Endothelial cell of hepatic sinusoid (primary cell): ENCODE results near the gene TNS1.
"Not testable (repeated sequence)": the region's sequence is repeated elsewhere in the genome, so short reads cannot be mapped to it uniquely, and the experiment has no call there.

ENCODE experiments used
- in situ Hi-C: cut with HindIII; loops from 2 replicates; pipeline ENCODE4 v1.10.0; 2017; ENCODE audit warnings: low sequenced_read_pairs

Gene TNS1

DNA sequence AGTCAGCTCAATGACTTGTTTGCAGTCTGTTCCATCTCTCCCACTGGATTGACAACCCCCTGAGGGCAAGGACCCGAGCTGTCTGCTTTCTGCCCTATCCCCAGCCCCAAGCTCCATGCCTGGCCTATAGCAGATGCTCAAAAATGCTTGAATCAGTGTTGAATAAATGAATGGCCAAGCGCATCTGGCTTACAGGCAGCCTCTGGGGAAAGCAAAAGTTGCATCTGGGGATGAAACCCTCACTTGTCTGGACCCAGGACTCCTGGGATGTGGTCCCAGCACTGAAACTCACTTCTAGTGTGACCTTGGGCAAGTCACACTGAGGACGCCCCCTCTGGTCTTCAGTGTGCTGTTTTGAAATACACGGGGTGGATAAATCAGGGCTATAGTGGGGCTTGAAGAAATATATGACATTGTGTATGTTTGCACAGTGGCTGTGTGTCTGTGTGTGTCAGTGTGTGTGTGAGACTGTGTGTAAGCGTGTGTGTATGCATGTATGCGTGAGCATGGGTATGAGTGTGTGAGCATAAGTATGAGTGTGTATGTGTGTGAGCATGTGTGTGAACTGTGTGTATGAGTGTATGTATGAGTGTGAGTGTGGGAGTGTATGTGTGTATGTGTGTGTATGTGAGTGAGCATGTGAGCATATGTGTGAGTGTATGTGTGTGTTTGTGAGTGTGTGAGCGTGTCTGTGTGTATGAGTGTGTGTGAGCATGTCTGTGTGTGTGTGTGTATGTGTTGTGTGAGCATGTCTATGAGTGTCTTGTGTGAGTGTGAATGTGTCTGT lies 27.8 kb upstream of the TNS1 start:
- in situ Hi-C loops: no loop called here

DNA sequence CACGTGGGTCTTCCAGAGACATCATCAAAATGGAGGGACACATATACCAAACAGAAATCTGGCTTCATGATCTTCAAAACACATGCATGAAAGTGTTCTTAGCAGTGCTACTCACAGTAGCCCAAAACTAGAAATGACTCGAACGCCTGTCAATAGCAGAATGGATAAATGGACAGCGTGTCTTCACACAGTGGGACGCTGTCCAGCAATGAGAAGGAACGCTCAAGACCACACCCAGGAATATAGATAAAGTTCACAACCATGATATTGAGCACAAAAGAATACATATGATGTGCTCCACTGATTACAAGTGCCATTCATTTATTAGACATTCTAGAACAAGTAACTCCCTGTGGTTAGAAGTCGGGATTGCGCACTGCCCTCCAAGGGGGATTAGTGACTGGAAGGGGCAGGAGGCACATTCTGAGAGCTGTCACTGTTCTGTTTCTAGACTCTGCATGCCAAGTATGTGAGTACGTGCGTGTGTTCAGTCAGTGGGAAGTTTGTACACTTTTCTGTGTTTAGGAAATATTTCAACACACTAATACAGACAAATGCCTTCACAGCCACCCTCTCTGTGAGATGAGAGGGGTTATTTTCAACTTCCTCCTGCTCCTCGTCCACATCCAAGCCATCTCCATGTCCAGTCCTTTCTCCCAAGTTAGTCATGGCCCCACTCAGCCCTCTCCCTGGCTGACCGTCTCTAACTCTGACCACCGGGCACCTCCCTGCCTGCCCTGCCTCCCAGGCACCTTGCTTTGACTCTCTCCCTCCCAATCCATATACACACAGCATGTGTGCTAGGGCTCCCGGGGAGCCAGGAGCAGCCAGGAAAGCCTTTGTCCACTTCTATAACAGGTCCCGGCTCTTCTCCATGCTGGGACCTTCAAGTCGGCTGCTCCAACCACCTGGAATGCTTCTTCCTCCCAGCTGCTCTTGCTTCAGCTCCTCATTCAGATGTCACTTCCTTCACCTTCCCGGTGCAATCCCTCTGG lies 26.9 kb upstream of the TNS1 start:
- in situ Hi-C loops: no loop called here

DNA sequence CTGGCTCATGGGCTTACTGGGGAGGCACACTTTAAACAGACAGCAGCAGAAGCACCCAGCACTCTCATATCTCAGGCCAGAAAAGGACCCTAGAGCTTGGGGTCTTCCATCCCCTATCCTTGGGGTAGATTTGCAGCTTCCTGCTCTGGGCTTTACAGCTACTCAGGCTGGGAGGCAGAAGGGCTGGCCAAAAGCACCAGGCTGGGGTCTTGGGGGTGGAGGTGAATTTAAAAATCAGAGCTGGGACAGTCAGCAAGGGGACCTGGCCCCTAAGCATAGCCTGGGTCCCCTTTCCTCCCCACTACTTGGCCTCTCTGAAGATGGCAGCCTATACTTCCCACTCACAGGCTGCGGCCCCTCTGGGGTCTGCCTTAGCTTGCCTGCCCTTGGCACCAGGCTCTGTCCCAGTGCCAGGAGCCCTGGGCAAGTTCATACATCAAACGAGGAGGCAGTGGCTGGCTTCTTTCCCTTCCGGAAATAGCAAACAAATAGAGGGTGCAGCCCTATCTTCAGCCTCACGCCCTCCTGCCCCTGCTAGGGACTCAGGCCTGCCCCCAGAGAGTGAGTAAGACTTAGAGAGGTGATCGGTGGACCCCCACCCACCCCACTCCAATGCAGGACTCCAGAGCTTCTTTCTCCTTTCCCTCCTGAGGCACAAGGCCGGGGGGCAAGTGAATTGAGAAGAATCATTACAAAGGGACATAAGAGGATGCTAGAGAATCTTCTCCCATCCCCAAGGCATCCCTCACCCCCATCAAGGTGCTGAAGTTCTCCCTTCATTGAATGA lies 26.0 kb upstream of the TNS1 start:
- in situ Hi-C loops: no loop called here

DNA sequence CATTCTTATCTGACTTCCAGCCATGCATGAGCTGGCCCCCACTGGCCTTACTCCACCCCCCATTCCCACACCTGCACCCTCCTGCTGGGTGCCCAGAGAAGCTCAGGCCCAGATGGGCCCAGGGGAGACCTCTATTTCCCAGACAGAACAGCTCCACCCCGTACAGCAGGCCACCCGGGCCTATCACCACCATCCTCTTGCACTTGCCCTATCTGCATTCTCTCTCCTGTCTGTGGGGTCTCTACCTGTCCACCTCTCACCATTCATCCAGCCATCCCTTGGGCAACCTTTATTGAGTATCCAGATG lies 25.3 kb upstream of the TNS1 start:
- in situ Hi-C loops: no loop called here

DNA sequence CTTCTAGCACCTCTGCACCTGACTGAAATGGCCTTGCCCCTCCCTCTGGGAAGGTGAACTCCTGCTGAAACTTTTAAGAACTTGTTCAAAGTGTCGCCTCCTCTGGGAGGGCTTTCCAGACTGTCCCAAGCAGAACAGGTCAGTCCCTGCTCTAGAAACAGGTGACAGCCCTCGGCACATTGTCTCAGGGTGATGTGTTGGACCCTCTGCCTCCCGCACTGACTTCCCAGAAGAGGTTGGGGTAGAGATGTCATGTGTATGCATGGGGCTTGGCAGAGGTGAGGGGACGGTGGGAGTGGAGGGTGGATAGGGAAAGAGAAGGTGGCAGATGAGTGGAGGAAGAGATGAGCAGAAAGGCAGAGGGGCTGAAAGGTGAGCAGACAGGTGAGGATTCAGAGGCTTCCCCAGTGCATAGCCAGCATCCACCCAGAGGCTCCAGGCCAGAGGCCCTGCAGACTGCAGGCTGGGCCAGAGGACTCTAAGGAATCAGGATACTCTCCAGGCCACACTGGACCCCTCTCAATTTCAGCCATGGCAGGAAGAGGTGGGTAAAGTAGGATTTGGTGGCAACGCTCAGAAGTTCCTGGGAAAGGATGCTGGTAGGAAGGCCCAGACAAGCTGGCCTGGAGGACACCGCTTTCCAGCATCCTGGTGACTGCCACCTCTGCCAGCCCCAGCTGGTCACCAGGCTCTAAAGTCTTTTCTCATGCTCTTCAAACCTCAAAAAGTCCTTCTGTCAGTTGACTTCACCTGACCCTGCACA lies 24.8 kb upstream of the TNS1 start:
- in situ Hi-C loops: no loop called here

DNA sequence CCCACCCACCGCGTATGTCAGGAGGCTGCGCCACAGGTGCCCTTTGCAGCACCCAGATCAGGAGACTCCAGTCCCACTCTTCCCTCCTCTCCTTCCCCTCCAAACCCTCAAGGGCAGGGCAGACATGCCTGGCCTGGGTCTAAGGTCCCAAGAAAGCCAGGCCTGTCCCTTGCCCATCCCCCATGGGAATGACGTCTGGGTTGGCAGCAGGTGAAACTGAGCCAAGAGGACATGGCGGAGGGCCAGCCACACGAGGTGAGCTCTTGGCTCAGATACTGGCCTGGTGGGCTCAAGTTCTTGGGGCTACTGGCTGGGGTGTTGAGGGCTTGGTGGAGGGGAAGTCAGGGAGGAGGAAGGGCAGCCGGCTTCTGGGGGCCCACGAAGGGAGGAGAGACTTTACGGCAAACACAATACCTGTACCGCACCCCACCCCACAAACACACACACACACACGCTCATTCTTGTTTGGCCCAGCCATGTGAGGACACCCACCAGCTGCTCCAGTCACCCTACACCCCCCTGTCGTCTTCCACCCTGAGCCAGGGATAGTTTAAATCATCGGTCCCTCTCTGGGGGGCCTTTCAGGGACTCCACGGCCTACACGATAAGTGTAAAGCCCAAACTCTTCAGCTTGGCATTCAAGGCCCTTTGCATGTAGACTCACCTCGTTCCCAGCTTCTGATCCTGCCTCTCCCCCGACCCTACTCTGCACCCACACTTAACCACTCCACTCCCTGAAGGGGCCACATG lies 24.1 kb upstream of the TNS1 start:
- in situ Hi-C loops: no loop called here

DNA sequence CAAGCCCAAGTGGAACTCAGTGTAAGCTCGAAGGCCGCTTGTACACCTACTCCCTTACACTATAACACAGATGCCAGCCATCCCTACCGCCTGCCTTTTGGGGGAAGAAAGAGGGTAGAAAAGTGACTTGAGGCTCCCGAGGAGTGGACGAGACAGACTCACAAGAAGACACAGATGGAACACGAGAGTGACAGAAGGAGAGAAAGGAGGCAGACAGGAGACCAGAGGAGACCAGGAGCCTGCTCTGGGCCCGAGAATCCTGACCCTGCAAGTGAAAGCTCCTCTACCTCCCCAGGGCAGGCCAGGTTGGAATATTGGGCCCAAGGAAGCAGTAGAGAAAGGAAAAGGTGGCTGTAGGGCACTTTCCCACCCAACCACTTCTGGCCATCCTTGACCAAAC lies 23.4 kb upstream of the TNS1 start:
- in situ Hi-C loops: no loop called here

DNA sequence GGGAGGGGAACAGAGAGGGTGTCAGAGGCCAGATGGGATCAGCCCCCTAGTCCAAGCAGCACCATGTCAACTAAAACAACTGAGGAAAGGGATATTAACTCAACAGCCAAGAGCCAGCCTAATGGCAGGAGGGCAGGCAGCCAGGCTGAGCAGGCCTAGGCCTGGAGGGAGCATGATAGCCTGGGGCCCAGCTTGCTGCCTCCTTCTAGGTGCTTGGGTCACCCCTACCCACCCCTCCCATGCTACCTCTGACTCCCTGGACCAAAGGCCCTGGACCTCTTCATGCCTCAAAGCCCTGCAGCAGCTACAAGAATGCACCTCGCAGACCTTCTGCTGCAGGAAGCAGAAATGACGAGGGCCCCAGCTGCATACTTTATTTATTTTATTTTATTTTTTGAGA lies 22.1 kb upstream of the TNS1 start:
- in situ Hi-C loops: no loop called here

DNA sequence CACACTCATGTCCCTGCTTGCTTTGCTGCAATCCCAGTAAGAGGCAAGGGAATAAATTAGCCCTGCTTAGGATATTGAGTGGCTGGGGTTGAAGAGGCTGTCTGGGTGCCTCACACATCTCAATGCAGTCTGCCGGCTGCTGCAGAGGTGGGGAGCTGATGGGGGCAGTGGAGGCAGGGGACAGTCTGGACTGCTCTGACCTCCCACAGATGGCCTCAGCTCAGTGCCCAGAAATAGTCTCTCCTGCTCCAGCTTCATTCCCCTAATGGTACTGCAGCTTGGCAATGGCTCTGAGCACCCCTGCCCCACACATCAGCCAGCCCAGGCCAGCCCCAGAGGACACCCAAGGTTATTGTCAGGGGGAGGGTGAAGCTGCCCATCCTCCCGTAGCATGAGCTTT lies 21.5 kb upstream of the TNS1 start:
- in situ Hi-C loops: no loop called here

DNA sequence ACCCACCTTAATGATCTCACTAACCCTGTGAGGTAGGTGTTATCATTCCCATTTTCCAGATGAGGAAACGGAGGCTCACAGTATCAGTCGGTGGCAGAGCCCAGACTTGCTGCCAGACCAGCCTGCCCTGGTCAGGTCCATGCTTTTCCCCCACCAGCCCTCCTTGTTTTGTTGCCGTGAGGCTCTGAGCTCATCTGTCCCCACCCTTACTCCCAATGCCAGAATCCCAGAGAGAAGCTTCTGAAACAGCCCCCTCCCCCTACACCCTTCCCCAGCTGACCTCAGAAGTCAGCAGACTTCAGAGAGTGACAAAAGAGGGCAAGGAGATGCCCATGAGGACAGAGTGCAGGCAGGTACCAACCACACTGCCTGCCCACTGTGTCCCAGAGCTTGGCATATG lies 20.8 kb upstream of the TNS1 start:
- in situ Hi-C loops: no loop called here

DNA sequence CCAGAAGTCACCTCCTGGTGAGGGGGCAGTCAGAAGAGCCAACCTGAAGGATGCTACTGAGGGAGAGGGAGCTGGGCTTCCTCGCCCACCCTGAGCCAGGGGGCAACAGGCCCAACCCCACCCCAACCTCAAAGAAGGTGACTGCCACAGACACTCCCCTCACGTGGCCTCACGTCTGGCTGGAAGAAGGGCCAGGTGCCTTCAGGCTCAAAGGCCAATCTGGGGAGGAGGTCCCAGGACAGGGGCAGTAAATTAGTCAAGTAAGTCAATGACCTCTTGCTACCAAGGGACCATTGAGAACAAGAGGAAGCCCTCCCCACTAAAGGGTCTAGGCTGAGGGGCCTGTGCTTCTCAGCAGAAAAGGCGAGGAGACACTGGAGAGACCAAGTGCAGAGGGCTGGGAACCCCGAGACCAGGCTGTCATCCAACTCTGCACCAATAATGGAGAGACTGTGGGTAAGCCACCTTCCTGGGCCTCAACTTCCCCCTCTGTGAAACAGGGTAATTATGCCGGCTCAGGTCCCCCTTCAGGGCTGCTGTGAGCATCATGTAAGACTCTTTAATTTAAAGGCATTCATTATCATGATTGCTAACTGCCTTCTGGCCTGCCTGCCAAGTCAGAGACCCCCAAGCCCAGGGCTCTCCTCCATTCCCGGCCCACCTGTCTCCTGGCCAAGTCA lies 20.2 kb upstream of the TNS1 start:
- in situ Hi-C loops: no loop called here

DNA sequence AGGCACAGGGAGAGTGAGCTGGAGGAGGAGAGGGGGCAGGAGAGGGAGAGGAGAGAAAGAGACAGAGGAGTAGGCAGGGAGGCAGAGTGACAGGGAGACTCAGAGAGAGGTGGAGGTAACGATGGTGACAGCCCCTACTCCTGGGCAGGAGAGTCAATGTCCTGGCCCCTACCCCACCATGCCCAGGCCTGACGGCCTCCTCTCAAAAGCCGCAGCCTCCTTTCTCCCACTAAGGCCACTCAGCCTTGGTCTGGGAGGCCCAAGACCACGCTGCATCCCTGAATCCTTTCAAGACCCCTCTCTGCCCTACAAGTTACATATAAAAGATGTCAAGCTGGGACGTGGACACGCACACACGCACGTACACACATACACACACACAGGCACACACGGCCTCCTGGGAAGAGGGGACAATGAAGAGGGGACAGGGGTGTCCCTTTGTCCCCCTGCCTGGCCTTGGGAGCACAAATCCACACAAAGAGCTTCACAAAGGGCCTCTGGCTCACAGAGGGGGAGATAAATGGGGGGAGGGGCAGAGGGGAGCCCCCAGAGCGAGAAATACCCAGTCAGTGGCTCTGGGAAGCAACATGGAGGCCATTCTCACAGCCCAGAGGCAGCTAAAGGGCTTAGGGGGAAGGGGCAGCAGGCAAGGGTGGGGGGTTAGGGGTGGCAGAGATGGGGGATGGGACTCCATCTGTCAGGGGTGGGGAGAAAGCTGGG lies 19.5 kb upstream of the TNS1 start:
- in situ Hi-C loops: no loop called here

DNA sequence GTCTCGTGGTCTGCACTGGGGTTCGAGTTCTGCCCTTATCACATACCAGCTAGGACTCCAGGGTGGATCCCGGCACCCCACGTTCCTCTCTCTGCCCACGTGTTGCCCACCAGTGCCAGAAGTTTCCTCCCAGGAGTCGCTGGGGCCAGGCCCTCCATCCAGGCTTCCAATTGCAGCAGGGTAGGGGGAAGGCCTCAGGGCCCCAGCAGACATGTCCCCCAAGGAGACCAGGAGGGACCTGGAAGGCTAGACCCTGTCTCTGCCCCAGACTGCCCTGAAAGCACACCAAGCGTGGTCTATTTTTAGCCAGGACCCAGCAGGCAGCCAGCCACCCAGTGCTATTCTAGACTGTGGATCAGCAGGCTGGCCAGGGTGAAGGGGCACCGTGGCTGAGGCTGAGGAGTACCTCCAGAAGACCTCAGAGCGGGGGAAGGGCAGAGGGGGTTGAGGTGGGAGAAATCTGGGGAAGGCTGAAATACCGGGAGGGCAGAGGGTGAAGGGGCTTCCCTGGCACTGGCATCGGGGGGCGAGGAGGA lies 18.8 kb upstream of the TNS1 start:
- in situ Hi-C loops: no loop called here

DNA sequence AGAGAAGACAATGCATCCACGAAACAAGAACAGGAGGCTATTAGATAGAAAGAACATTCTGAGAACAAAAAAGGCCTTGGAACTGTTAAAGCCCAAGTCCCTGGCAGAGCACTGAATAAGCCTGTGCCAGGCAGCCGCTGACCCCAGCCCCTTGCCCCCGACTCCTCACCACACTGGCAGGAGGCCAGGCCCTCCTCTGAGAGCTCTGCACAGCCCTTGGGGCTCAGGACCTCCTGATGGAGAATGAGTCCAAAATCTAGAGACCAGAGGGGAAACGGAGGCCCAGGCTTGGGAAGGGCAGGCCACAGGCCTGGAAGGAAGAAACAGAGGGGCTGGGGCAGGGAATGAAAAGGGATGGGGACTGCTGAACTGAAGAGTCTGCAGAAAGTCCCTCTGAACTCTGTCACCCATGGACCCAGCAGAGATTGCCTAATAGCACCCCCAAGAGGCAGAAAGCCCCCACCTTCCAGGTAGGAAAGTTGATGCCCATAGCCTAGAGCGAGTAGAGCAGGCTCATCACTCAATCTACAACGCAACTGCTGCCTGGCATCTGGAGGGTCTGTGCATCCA lies 18.3 kb upstream of the TNS1 start:
- in situ Hi-C loops: no loop called here

DNA sequence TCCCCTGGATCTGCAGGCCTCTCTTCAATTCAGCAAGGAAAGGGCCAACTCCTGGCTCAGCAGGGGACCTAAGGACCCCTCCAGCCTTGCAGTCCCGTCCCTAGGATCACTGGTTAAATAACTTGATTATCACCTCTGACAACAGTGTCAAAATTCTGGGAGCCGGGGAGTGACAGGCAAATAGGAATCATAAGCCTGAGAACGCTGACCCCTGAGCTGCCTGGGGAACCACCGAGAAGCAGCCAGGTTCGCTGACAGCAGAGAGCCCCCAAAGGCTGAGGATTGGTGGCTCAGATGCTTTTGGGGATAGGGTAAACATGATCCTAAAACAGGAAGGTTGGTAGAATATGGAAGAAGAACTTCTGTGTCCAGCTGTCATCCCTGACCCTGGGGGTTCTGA lies 17.5 kb upstream of the TNS1 start:
- in situ Hi-C loops: no loop called here

DNA sequence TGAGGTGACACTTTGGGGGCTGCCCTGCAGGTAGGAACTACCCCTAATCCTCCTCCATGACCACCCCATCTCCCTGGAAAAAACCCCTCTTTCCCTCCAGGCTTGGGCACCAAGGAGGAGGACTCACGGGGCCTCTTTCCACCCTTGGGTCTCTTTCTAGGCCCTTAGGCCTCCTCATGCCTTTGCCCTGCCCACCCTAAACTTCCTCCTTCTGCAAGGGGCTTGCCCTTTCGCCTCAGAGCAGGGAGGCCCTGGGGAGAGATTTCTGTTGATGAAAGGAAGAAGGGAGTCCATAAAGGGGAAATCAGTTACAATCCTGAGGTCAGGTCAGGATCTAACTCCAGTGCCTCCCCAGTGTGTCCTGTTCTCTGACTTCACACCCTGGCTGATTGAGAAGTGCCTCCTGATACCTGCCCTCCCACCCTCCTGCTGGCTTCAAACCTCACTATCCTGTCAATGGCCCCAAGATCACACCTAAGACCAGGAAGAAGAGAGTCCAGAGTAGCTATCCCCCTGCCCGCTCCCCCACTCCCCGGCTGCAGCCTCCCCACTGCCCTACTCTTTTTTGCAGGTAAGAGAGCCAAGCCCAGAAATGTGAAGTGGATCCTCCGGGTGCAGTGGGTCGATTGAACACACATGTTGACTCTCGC lies 16.7 kb upstream of the TNS1 start:
- in situ Hi-C loops: no loop called here

DNA sequence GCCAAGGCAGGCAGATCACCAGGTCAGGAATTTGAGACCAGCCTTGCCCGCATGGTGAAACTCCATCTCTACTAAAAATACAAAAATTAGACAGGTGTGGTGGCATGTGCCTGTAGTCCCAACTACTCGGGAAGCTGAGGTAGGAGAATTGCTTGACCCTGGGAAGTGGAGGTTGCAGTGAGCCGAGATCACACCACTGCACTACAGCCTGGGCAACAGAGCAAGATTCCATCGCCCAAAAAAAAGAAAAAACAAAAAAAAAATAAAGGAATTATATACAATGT lies 16.0 kb upstream of the TNS1 start:
- in situ Hi-C loops: not testable (repeated sequence)
